ENCODE results near the gene CTDP1. TPM values are rescaled to one million over a fixed set of nuclear protein-coding genes. Genes with fewer than 3 reads are reported as not detected.

CTDP1 gene
- total RNA-seq, 4 donors from 2014 or later, result 33.9 to 42.2 (median 38.9) TPM

DNA sequence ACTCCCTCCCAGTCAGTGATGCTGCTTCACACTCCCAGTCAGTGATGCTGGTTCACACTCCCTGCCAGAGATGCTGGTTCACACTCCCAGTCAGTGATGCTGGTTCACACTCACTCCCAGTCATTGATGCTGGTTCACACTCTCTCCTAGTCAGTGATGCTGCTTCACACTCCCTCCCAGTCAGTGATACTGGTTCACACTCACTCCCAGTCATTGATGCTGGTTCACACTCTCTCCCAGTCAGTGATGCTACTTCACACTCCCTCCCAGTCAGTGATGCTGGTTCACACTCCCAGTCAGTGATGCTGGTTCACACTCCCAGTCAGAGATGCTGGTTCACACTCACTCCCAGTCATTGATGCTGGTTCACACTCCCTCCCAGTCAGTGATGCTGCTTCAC is 83.8 kb downstream of the CTDP1 start:
- no peak for TF ChIP-seq POLR2A (IDR thresholded peaks at IDR 0.05)
- TF ChIP-seq, protein P1, sequence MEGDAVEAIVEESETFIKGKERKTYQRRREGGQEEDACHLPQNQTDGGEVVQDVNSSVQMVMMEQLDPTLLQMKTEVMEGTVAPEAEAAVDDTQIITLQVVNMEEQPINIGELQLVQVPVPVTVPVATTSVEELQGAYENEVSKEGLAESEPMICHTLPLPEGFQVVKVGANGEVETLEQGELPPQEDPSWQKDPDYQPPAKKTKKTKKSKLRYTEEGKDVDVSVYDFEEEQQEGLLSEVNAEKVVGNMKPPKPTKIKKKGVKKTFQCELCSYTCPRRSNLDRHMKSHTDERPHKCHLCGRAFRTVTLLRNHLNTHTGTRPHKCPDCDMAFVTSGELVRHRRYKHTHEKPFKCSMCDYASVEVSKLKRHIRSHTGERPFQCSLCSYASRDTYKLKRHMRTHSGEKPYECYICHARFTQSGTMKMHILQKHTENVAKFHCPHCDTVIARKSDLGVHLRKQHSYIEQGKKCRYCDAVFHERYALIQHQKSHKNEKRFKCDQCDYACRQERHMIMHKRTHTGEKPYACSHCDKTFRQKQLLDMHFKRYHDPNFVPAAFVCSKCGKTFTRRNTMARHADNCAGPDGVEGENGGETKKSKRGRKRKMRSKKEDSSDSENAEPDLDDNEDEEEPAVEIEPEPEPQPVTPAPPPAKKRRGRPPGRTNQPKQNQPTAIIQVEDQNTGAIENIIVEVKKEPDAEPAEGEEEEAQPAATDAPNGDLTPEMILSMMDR (IDR thresholded peaks at IDR 0.05), result no peak
- intact Hi-C loops (cut with DNase I; ENCODE audit: low total_unique reads), result no loop called here
- no peak overlapping the region for H3K4me3 ChIP-seq (ENCODE audit: low read depth, poor library complexity, severe bottlenecking)
- peak in 1 of 2 donors; percentile 7 for DNase-seq (ENCODE audit: low spot score in 2 of 2)

DNA sequence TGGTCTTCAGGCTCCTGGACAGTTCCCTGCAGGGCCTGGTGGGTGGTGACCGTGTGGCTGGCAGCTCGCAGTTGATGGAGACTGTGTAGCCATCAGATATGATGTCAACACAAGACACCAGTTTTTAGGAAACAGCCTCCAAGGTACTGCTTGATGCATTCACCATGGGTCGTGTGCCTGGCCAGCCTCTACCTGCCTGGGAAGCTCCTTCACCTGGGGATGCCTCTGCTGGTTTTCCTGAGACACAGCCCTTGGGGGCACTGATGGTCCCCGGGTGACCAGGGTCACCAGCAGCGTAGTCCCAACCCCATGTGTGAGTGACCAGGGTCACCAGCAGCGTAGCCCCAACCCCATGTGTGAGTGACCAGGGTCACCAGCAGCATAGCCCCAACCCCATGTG is 84.5 kb downstream of the CTDP1 start:
- WGBS, 2 donors, result 73 to 87% methylated on average over 3 to 4 of the region's 6 CpGs
- no peak overlapping the region for H3K4me3 ChIP-seq (ENCODE audit: low read depth, poor library complexity, severe bottlenecking)
- peak in 1 of 2 donors; percentile 7 for DNase-seq (ENCODE audit: low spot score in 2 of 2)
- TF ChIP-seq, protein P1 (IDR thresholded peaks at IDR 0.05), result no peak
- no peak for TF ChIP-seq POLR2A (IDR thresholded peaks at IDR 0.05)
- intact Hi-C loops (cut with DNase I; ENCODE audit: low total_unique reads), result no loop called here

DNA sequence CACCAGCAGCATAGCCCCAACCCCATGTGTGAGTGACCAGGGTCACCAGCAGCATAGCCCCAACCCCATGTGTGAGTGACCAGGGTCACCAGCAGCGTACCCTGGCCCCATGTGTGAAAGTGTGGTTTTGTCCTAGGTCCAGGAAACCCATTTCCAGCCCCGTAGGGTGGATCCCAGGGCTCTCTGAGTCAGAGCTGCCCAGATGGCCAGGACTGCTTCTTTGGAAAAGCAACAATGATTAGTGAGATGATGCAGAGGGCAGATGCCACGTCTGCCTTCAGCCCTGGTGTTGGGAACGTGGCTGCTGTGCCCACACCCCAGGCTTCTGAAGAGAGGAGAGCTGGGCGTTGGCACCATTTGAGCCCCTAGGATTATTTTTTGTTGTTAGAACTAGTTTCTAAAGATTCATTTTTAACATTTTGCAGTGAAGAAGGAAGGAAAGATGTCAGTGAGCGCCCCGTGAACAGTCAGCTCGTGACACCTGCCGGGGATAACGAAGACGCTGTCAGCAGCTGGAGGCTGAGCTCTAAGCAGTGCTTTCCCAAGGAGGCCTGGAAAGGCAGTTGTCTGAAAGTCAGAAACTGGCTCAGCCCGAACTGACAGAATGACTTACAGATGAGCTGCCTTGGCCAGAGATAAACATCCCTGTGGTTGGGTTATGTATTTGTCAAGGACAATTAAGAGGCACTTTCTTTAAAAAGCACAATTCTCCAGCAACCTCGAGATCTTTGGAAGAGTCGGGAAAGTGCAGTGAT is 86.1 kb downstream of the CTDP1 start:
- 48 to 56% methylated on average over 13 of the region's 14 CpGs for WGBS, 2 donors
- peak in 1 of 2 donors; percentile 40 for DNase-seq (ENCODE audit: low spot score in 2 of 2)
- H3K4me3 ChIP-seq (ENCODE audit: low read depth, poor library complexity, severe bottlenecking), result no peak overlapping the region
- intact Hi-C loops (cut with DNase I; ENCODE audit: low total_unique reads), result no loop called here
- no peak for TF ChIP-seq POLR2A (IDR thresholded peaks at IDR 0.05)

DNA sequence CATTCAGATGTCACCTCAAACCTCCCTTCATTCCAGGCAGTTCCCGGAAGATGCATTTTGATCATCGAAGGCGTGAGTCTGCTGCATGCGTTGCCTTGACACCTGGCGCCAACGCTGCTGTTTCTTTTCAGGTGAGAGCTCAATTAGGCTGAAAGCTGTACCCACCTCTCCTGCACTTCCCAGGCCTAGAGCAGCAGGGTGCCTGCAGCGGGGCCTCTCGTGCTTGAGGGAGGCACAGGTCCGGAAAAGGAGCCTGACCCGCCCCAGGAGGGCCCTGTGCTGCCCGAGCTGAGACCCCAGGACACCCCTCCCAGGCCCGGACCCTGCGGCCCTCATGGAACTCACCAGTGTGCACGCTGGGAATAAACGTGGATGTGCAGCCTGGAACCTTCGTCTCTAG is 86.7 kb downstream of the CTDP1 start:
- WGBS, 2 donors, result 72 to 90% methylated on average over 9 to 13 of the region's 16 CpGs
- no peak for DNase-seq (ENCODE audit: low spot score in 2 of 2)
- intact Hi-C loops (cut with DNase I; ENCODE audit: low total_unique reads), result no loop called here

DNA sequence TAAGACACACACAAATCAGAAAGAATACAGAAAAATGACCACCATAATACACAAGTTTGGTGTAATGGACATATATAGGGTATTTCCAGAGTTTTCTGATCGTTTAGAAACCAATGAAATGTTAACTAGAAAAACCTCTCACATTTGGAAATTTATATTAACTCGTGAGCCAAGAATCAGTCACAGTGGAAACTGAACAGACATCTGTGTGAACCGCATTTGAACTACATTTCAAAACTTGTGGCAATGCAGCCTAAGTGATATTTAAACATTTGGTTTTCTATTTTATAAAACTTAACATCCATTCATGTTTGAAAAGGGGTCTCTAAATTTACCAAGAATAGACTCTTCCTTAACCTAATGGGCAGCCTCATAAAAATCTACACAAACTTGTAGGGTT is 89.1 kb downstream of the CTDP1 start:
- no peak overlapping the region for H3K4me3 ChIP-seq (ENCODE audit: low read depth, poor library complexity, severe bottlenecking)
- intact Hi-C loops (cut with DNase I; ENCODE audit: low total_unique reads), result no loop called here
- DNase-seq (ENCODE audit: low spot score in 2 of 2), result no peak
- TF ChIP-seq POLR2A (IDR thresholded peaks at IDR 0.05), result no peak
- TF ChIP-seq, protein P1 (IDR thresholded peaks at IDR 0.05), result no peak
- 57 to 60% methylated on average over 3 of the region's 3 CpGs for WGBS, 2 donors

More for the DNA sequence above, 86.7 kb downstream of the CTDP1 start:
- no peak overlapping the region for H3K4me3 ChIP-seq (ENCODE audit: low read depth, poor library complexity, severe bottlenecking)
- no peak for TF ChIP-seq POLR2A (IDR thresholded peaks at IDR 0.05)
- TF ChIP-seq, protein P1 (IDR thresholded peaks at IDR 0.05), result no peak

DNA sequence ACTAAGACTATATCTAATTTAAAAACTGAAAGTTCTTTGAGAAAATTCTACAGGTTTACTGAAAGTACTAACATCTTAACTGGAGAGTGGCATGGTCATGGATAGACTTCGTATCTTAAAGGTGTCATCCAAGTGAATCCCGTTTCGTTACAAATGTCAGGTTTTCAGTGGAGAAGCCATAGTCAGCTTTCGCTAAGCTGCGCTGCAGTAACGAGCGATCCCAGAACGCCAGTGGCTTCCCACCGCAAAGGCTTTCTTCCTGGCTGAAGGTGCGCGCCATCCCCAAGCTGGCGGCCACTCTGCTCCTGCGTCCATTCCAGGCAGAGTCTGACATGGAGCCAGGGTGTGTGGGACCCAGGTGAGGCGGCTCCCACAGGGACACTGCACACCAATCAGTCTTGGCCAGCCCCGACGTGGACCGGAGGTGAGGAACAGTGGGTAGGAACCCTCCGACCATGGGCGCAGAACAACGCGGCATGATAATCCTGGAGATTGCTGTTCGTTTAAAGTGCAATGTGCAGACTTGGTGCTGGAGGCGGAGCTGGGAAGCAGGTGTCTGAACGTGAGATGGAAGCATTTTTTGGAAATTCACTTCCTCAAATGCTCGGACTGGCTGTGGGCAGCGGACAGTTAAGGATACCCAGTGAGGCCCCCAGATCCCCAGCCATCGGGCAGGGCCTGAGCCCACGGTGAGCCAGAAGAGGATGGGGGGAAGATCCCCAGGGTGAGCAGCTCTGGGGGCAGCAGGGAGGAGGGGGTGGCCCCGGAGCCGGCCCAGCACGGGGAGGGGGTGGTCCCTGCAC is 90.3 kb downstream of the CTDP1 start:
- peak in 1 of 2 donors; percentile 60 for DNase-seq (ENCODE audit: low spot score in 2 of 2)
- TF ChIP-seq POLR2A (IDR thresholded peaks at IDR 0.05), result no peak
- TF ChIP-seq, protein P1 (IDR thresholded peaks at IDR 0.05), result no peak
- intact Hi-C loops (cut with DNase I; ENCODE audit: low total_unique reads), result no loop called here
- no peak overlapping the region for H3K4me3 ChIP-seq (ENCODE audit: low read depth, poor library complexity, severe bottlenecking)
- WGBS, 2 donors, result 84 to 85% methylated on average over 27 to 31 of the region's 31 CpGs

Data from lower leg skin (tissue), 4 donors.